GM10248 (cell line): ENCODE data around the gene S100A1.

Source experiments
- CTCF ChIA-PET: fragments of 300-600 bp; sonication (Branson Sonifier 250); formaldehyde crosslinking; extraction: SDS; loops from one replicate; lab custom pipeline; 2021; ENCODE audit warnings: antibody characterized with exemption; lab: Yijun Ruan, JAX
- POLR2A ChIA-PET: fragments of 350-650 bp; sonication (Branson Sonifier 250); formaldehyde crosslinking; extraction: SDS; loops from one replicate; lab custom pipeline; 2020; ENCODE audit warnings: antibody characterized with exemption; lab: Yijun Ruan, JAX
- DNase-seq: peaks from one replicate; pipeline ENCODE4 v3.0.0; 2012; ENCODE audit errors: extremely low spot score
- CTCF ChIP-seq: IDR thresholded peaks from 2 replicates; pipeline ENCODE4 v1.5.1; 2012; ENCODE audit warnings: mild to moderate bottlenecking, low read depth; ENCODE audit errors: extremely low read depth, missing control alignments, control extremely low read depth

S100A1 gene

DNA sequence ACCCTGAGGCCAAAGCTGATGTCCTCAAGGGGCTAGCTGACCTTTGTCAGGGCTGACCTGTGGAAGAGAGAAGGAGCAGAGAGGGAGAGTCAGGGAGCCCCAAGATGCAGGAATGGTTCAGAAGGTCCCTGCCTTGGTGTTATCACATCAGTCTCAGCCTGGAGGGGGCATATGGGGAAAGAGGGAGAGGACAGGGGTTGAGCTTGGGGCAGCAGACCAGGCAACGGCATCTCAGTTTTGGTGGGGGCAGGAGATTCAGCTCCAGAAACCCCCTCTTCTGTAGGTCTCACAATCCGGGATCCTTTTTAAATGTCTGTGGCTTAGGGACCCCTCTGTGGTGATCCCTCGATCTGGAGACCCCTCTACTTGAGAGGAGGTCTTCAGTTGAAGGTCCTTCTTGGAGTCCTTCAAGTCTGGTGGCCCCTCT, 1.7 kb upstream of the S100A1 start:
- no peak for TF ChIP-seq CTCF
- no peak for DNase-seq
- POLR2A ChIA-PET = no interaction called here
- CTCF ChIA-PET = interaction anchor here (0.8 to 6.6 kb wide), 18 partner anchors 8 to 131 kb away, joined by 3 to 105 read pairs (median 4); partner anchors contain the start of genes S100A14, S100A16 and S100A6

- POLR2A ChIA-PET = interaction anchor here (1.1 to 1.7 kb wide), 2 partner anchors 11 to 55 kb away, joined by 3 to 6 read pairs; no protein-coding TSS in a partner anchor
- CTCF ChIA-PET = interaction anchor here (0.8 to 6.6 kb wide), 24 partner anchors 9 to 272 kb away, joined by 3 to 105 read pairs (median 4); partner anchors contain the start of genes S100A14, S100A16, S100A5 and S100A6
- DNase-seq = peak; percentile 69
- TF ChIP-seq CTCF = peak; percentile 66
Observed at GRCh38 chr1:153626904-153627714, 1.1 kb upstream of the S100A1 start, which contains the start of gene S100A13. S100A13 (minus strand) TSS chr1:153627505; CDS start chr1:153626472, 1,033 bp downstream.

- no peak for TF ChIP-seq CTCF
- ChIA-PET POLR2A (interaction anchor here (1.7 kb wide), 1 partner anchor 10 kb away, joined by 6 read pairs; no protein-coding TSS in a partner anchor), CTCF (interaction anchor here (0.7 to 6.6 kb wide), 11 partner anchors 9 to 118 kb away, joined by 3 to 105 read pairs (median 7); partner anchors contain the start of genes S100A14, S100A16 and S100A5)
- no peak for DNase-seq
Observed at GRCh38 chr1:153628638-153629342, 556 bp downstream of the S100A1 start.

DNA sequence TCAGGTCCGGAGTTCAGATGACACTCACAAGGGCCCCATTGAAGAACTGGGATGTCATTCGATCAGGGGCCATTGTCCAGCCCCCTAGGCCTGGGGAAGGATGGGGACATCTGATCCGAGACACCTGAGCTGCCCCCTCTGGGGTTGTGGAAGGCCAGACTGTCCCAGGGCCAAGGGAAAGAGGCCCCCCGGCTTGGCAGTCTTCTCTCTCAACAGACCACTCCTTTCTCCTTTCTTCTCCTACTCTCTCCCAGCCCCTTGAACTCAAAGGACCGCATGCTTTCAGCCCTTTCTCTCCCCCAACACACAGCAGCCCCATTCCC, 1.1 kb downstream of the S100A1 start:
- CTCF ChIA-PET = interaction anchor here (1.2 to 6.6 kb wide), 5 partner anchors 11 to 119 kb away, joined by 4 to 105 read pairs (median 11); partner anchors contain the start of gene S100A14
- no peak for TF ChIP-seq CTCF
- POLR2A ChIA-PET = no interaction called here
- no peak for DNase-seq

- no peak for DNase-seq
- ChIA-PET POLR2A (interaction anchor here (0.5 to 0.6 kb wide), 2 partner anchors 67 to 363 kb away, joined by 3 to 5 read pairs; no protein-coding TSS in a partner anchor), CTCF (interaction anchor here (0.9 to 6.6 kb wide), 6 partner anchors 12 to 119 kb away, joined by 3 to 105 read pairs (median 4); partner anchors contain the start of gene S100A14)
- TF ChIP-seq CTCF = no peak
Observed at GRCh38 chr1:153629971-153630370, 1.7 kb downstream of the S100A1 start.

- POLR2A ChIA-PET = interaction anchor here (0.5 to 0.7 kb wide), 3 partner anchors 67 to 363 kb away, joined by 3 to 5 read pairs (median 3); no protein-coding TSS in a partner anchor
- CTCF ChIA-PET = interaction anchor here (0.8 to 6.6 kb wide), 6 partner anchors 12 to 120 kb away, joined by 3 to 105 read pairs (median 4); partner anchors contain the start of gene S100A14
- TF ChIP-seq CTCF = no peak
- no peak for DNase-seq
Observed at GRCh38 chr1:153630384-153630783, 2.1 kb downstream of the S100A1 start.
